ENCODE results near the gene SHB.
"Not testable (repeated sequence)": the region's sequence is repeated elsewhere in the genome, so short reads cannot be mapped to it uniquely, and the experiment has no call there.

Gene SHB

GRCh38 chr9:37902131-37902530 lies 166.9 kb downstream of the SHB start:
- peaks cover 15% of the 10 kb centered on the region for H3K4me1 ChIP-seq (ENCODE audit: control insufficient read depth, insufficient read depth, low read length)
- no peak overlapping the region for H3K4me3 ChIP-seq (ENCODE audit: low read depth, low read length)
- peaks cover 14% of the 10 kb centered on the region for H3K36me3 ChIP-seq (ENCODE audit: control insufficient read depth, insufficient read depth, low read length)
- no peaks in the 10 kb centered on the region for H3K9me3 ChIP-seq (ENCODE audit: control insufficient read depth, insufficient read depth, low read depth, low read length)
- no peak overlapping the region for H3K27ac ChIP-seq (ENCODE audit: low read depth, low read length)
- no peak overlapping the region for H3K9ac ChIP-seq (ENCODE audit: low read length)
- no peaks in the 10 kb centered on the region; the same call in 1 of the 2 replicates for H3K27me3 ChIP-seq (ENCODE audit: control insufficient read depth, insufficient read depth, low read length)

GRCh38 chr9:37899041-37899440 lies 170.0 kb downstream of the SHB start:
- H3K9ac ChIP-seq (ENCODE audit: low read length) = no peak overlapping the region
- H3K9me3 ChIP-seq (ENCODE audit: control insufficient read depth, insufficient read depth, low read depth, low read length) = no peaks in the 10 kb centered on the region
- peaks cover 36% of the 10 kb centered on the region for H3K36me3 ChIP-seq (ENCODE audit: control insufficient read depth, insufficient read depth, low read length)
- H3K27me3 ChIP-seq (ENCODE audit: control insufficient read depth, insufficient read depth, low read length) = no peaks in the 10 kb centered on the region
- H3K27ac ChIP-seq (ENCODE audit: low read depth, low read length) = no peak overlapping the region
- peaks cover 4% of the 10 kb centered on the region; the same call in 1 of the 2 replicates for H3K4me1 ChIP-seq (ENCODE audit: control insufficient read depth, insufficient read depth, low read length)
- no peak overlapping the region for H3K4me3 ChIP-seq (ENCODE audit: low read depth, low read length)

- Histone ChIP-seq H3K36me3 (ENCODE audit: control insufficient read depth, insufficient read depth, low read length) (peaks cover 47% of the 10 kb centered on the region), H3K4me3 (ENCODE audit: low read depth, low read length) (no peak overlapping the region), H3K27ac (ENCODE audit: low read depth, low read length) (no peak overlapping the region), H3K9me3 (ENCODE audit: control insufficient read depth, insufficient read depth, low read depth, low read length) (no peaks in the 10 kb centered on the region), H3K4me1 (ENCODE audit: control insufficient read depth, insufficient read depth, low read length) (peaks cover 1% of the 10 kb centered on the region; the same call in 1 of the 2 replicates), H3K27me3 (ENCODE audit: control insufficient read depth, insufficient read depth, low read length) (no peaks in the 10 kb centered on the region), H3K9ac (ENCODE audit: low read length) (no peak overlapping the region)
Measured at GRCh38 chr9:37897665-37898064, 171.4 kb downstream of the SHB start.

GRCh38 chr9:37892063-37892462 lies 177.0 kb downstream of the SHB start:
- peaks cover 57% of the 10 kb centered on the region for H3K36me3 ChIP-seq (ENCODE audit: control insufficient read depth, insufficient read depth, low read length)

GRCh38 chr9:37891042-37891441 lies 178.0 kb downstream of the SHB start:
- H3K4me3 ChIP-seq (ENCODE audit: low read depth, low read length); H3K9ac ChIP-seq (ENCODE audit: low read length); H3K27ac ChIP-seq (ENCODE audit: low read depth, low read length); H3K27me3 ChIP-seq (ENCODE audit: control insufficient read depth, insufficient read depth, low read length); H3K9me3 ChIP-seq (ENCODE audit: control insufficient read depth, insufficient read depth, low read depth, low read length); H3K4me1 ChIP-seq (ENCODE audit: control insufficient read depth, insufficient read depth, low read length): not testable (repeated sequence)
- H3K36me3 ChIP-seq (ENCODE audit: control insufficient read depth, insufficient read depth, low read length) = peaks cover 49% of the 10 kb centered on the region

More at GRCh38 chr9:37892063-37892462, 177.0 kb downstream of the SHB start:
- Histone ChIP-seq H3K27me3 (ENCODE audit: control insufficient read depth, insufficient read depth, low read length) (no peaks in the 10 kb centered on the region), H3K4me1 (ENCODE audit: control insufficient read depth, insufficient read depth, low read length) (no peaks in the 10 kb centered on the region), H3K27ac (ENCODE audit: low read depth, low read length) (no peak overlapping the region), H3K9ac (ENCODE audit: low read length) (no peak overlapping the region), H3K4me3 (ENCODE audit: low read depth, low read length) (no peak overlapping the region), H3K9me3 (ENCODE audit: control insufficient read depth, insufficient read depth, low read depth, low read length) (0 out of 2 replicates have a peak, but pooled peaks cover 5% of the 10 kb centered on the region)

GRCh38 chr9:37889536-37889935 lies 179.5 kb downstream of the SHB start:
- Histone ChIP-seq H3K27ac (ENCODE audit: low read depth, low read length) (no peak overlapping the region), H3K4me3 (ENCODE audit: low read depth, low read length) (no peak overlapping the region), H3K9me3 (ENCODE audit: control insufficient read depth, insufficient read depth, low read depth, low read length) (0 out of 2 replicates have a peak, but pooled peaks cover 5% of the 10 kb centered on the region), H3K27me3 (ENCODE audit: control insufficient read depth, insufficient read depth, low read length) (no peaks in the 10 kb centered on the region), H3K36me3 (ENCODE audit: control insufficient read depth, insufficient read depth, low read length) (peaks cover 36% of the 10 kb centered on the region), H3K9ac (ENCODE audit: low read length) (no peak overlapping the region), H3K4me1 (ENCODE audit: control insufficient read depth, insufficient read depth, low read length) (no peaks in the 10 kb centered on the region)

GRCh38 chr9:37887977-37888583 lies 180.9 kb downstream of the SHB start:
- not testable (repeated sequence) for H3K4me1 ChIP-seq (ENCODE audit: control insufficient read depth, insufficient read depth, low read length); H3K4me3 ChIP-seq (ENCODE audit: low read depth, low read length); H3K27ac ChIP-seq (ENCODE audit: low read depth, low read length); H3K9me3 ChIP-seq (ENCODE audit: control insufficient read depth, insufficient read depth, low read depth, low read length); H3K9ac ChIP-seq (ENCODE audit: low read length); H3K27me3 ChIP-seq (ENCODE audit: control insufficient read depth, insufficient read depth, low read length)
- peaks cover 25% of the 10 kb centered on the region for H3K36me3 ChIP-seq (ENCODE audit: control insufficient read depth, insufficient read depth, low read length)

GRCh38 chr9:37880916-37881479 lies 188.0 kb downstream of the SHB start:
- H3K36me3 ChIP-seq (ENCODE audit: control insufficient read depth, insufficient read depth, low read length) = peaks cover 10% of the 10 kb centered on the region
- H3K9ac ChIP-seq (ENCODE audit: low read length) = no peak overlapping the region
- H3K4me3 ChIP-seq (ENCODE audit: low read depth, low read length) = no peak overlapping the region
- H3K27ac ChIP-seq (ENCODE audit: low read depth, low read length) = no peak overlapping the region
- H3K9me3 ChIP-seq (ENCODE audit: control insufficient read depth, insufficient read depth, low read depth, low read length) = peaks cover 16% of the 10 kb centered on the region
- H3K4me1 ChIP-seq (ENCODE audit: control insufficient read depth, insufficient read depth, low read length) = no peaks in the 10 kb centered on the region
- H3K27me3 ChIP-seq (ENCODE audit: control insufficient read depth, insufficient read depth, low read length) = no peaks in the 10 kb centered on the region

- no peak overlapping the region for H3K4me3 ChIP-seq (ENCODE audit: low read depth, low read length)
- no peaks in the 10 kb centered on the region for H3K27me3 ChIP-seq (ENCODE audit: control insufficient read depth, insufficient read depth, low read length)
- H3K9ac ChIP-seq (ENCODE audit: low read length) = no peak overlapping the region
- no peaks in the 10 kb centered on the region for H3K4me1 ChIP-seq (ENCODE audit: control insufficient read depth, insufficient read depth, low read length)
- H3K27ac ChIP-seq (ENCODE audit: low read depth, low read length) = no peak overlapping the region
- peaks cover 10% of the 10 kb centered on the region for H3K36me3 ChIP-seq (ENCODE audit: control insufficient read depth, insufficient read depth, low read length)
- peaks cover 17% of the 10 kb centered on the region for H3K9me3 ChIP-seq (ENCODE audit: control insufficient read depth, insufficient read depth, low read depth, low read length)
Measured at GRCh38 chr9:37876376-37876775, 192.7 kb downstream of the SHB start.

- Histone ChIP-seq H3K27ac (ENCODE audit: low read depth, low read length) (no peak overlapping the region), H3K27me3 (ENCODE audit: control insufficient read depth, insufficient read depth, low read length) (no peaks in the 10 kb centered on the region), H3K4me1 (ENCODE audit: control insufficient read depth, insufficient read depth, low read length) (no peaks in the 10 kb centered on the region), H3K9ac (ENCODE audit: low read length) (no peak overlapping the region), H3K4me3 (ENCODE audit: low read depth, low read length) (no peak overlapping the region), H3K9me3 (ENCODE audit: control insufficient read depth, insufficient read depth, low read depth, low read length) (peaks cover 17% of the 10 kb centered on the region), H3K36me3 (ENCODE audit: control insufficient read depth, insufficient read depth, low read length) (peaks cover 6% of the 10 kb centered on the region)
Measured at GRCh38 chr9:37873955-37874354, 195.1 kb downstream of the SHB start.

GRCh38 chr9:37870799-37871176 lies 198.2 kb downstream of the SHB start:
- H3K9ac ChIP-seq (ENCODE audit: low read length) = no peak overlapping the region
- no peaks in the 10 kb centered on the region for H3K27me3 ChIP-seq (ENCODE audit: control insufficient read depth, insufficient read depth, low read length)
- no peaks in the 10 kb centered on the region; the same call in 1 of the 2 replicates for H3K9me3 ChIP-seq (ENCODE audit: control insufficient read depth, insufficient read depth, low read depth, low read length)

More at GRCh38 chr9:37870799-37871176, 198.2 kb downstream of the SHB start:
- no peaks in the 10 kb centered on the region for H3K4me1 ChIP-seq (ENCODE audit: control insufficient read depth, insufficient read depth, low read length)
- no peak overlapping the region for H3K4me3 ChIP-seq (ENCODE audit: low read depth, low read length)
- H3K27ac ChIP-seq (ENCODE audit: low read depth, low read length) = no peak overlapping the region
- no peaks in the 10 kb centered on the region for H3K36me3 ChIP-seq (ENCODE audit: control insufficient read depth, insufficient read depth, low read length)
